Cardiac muscle cell (in vitro differentiated cells and primary cell): ENCODE measurements around the gene SIGLECL1. TPM values are rescaled to one million over a fixed set of nuclear protein-coding genes. Genes with fewer than 3 reads are reported as not detected.

Experiments used
- DNase-seq, 2 donors: peaks; one replicate each; pipeline versions ENCODE4 v3.0.0 to v3.0.0-alpha.2; 2010 to 2017; ENCODE audit warnings: low read depth in 1 of 2, low spot score in 1 of 2
- H3K27ac ChIP-seq: fragments of 200-600 bp; sonication (generic); 2 replicates; pipeline ENCODE4 v1.5.1; 2016
- H3K27me3 ChIP-seq: fragments of 200-600 bp; sonication (generic); 2 replicates; pipeline ENCODE4 v1.6.0; 2016; ENCODE audit warnings: control low read depth
- H3K36me3 ChIP-seq: fragments of 200-600 bp; sonication (generic); 2 replicates; pipeline ENCODE4 v1.5.1; 2016; ENCODE audit warnings: control low read depth
- H3K4me1 ChIP-seq: fragments of 200-600 bp; sonication (generic); 2 replicates; pipeline ENCODE4 v1.8.1; 2017; ENCODE audit warnings: low read depth, mild to moderate bottlenecking, mixed run types
- H3K4me3 ChIP-seq: fragments of 200-600 bp; sonication (generic); 2 replicates; pipeline ENCODE4 v1.5.1; 2016; ENCODE audit warnings: mild to moderate bottlenecking
- H3K9me3 ChIP-seq: fragments of 200-600 bp; sonication (generic); 2 replicates; pipeline ENCODE4 v1.5.1; 2017; ENCODE audit warnings: low read depth, mild to moderate bottlenecking, control low read depth
- CTCF ChIP-seq: IDR thresholded peaks from 2 replicates; pipeline ENCODE4 v1.5.1; 2012; ENCODE audit warnings: low read depth, mild to moderate bottlenecking, low read length
- polyA plus RNA-seq: library from polyadenylated mRNA; unstranded; fragments of >200 nt; fragmentation: Nextera tagmentation; extraction: Ambion mirVana; gene quantifications from 2 replicates; pipeline ENCODE4 v1.2.1, GENCODE V29; 2016
- total RNA-seq: library from RNA; depleted of rRNA; stranded (reverse); fragments of >200 nt; gene quantifications from 2 replicates; pipeline ENCODE4 v1.2.3, GENCODE V29; 2016

The SIGLECL1 gene
- total and polyA plus RNA-seq, 2 experiments from 2014 or later = not detected

DNA sequence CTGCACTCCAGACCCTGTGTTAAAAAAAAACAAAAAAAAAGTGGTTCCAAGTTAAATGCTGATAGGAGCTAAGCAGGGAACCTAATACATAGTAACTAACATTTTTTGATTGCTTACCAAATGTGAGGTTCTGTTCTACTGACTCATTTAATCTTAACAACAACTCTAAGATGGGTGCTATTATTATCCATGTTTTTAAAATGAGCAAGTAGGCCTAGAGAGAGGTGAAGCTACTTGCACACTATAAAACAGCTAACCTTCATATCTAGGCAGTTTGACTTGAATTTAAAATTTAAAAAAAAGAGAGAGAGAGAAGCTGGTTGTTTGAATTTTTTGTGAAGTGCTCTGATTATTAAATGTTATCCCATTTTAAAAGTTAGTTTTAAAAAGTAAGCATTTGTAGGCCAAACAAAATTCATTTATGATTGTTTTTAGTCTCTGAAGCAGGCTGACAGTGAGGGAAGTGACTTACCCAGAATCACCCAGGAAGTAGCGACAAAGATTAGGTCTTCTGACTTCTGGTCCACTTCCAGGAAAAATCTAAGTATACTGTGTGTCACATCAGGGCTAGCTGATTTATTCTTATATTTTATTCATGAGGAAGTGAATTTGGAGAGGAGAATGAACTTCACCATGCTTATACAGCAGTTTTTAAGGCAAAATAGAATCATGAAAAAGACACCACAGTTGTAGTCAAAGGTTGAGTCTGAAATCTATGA lies 2.4 kb downstream of the SIGLECL1 start:
- no peak overlapping the region for H3K4me3 ChIP-seq
- DNase-seq = no peak
- no peaks in the 10 kb centered on the region for H3K27me3 ChIP-seq
- TF ChIP-seq CTCF = no peak
- no peak overlapping the region for H3K27ac ChIP-seq
- H3K9me3 ChIP-seq = no peaks in the 10 kb centered on the region
- no peaks in the 10 kb centered on the region for H3K36me3 ChIP-seq
- no peaks in the 10 kb centered on the region for H3K4me1 ChIP-seq

GRCh38 chr19:51256155-51256625 lies 5.3 kb downstream of the SIGLECL1 start:
- no peak overlapping the region for H3K4me3 ChIP-seq
- no peak for DNase-seq
- TF ChIP-seq CTCF = no peak
- H3K36me3 ChIP-seq = no peaks in the 10 kb centered on the region
- no peaks in the 10 kb centered on the region for H3K4me1 ChIP-seq
- H3K27ac ChIP-seq = no peak overlapping the region
- no peaks in the 10 kb centered on the region for H3K9me3 ChIP-seq
- H3K27me3 ChIP-seq = no peaks in the 10 kb centered on the region

- no peaks in the 10 kb centered on the region for H3K36me3 ChIP-seq
- H3K4me1 ChIP-seq = no peaks in the 10 kb centered on the region
- H3K4me3 ChIP-seq = no peak overlapping the region
- TF ChIP-seq CTCF = no peak
- H3K9me3 ChIP-seq = no peaks in the 10 kb centered on the region
- DNase-seq = no peak
- H3K27ac ChIP-seq = no peak overlapping the region
- H3K27me3 ChIP-seq = no peaks in the 10 kb centered on the region
Observed at GRCh38 chr19:51257471-51257870, 6.6 kb downstream of the SIGLECL1 start.

DNA sequence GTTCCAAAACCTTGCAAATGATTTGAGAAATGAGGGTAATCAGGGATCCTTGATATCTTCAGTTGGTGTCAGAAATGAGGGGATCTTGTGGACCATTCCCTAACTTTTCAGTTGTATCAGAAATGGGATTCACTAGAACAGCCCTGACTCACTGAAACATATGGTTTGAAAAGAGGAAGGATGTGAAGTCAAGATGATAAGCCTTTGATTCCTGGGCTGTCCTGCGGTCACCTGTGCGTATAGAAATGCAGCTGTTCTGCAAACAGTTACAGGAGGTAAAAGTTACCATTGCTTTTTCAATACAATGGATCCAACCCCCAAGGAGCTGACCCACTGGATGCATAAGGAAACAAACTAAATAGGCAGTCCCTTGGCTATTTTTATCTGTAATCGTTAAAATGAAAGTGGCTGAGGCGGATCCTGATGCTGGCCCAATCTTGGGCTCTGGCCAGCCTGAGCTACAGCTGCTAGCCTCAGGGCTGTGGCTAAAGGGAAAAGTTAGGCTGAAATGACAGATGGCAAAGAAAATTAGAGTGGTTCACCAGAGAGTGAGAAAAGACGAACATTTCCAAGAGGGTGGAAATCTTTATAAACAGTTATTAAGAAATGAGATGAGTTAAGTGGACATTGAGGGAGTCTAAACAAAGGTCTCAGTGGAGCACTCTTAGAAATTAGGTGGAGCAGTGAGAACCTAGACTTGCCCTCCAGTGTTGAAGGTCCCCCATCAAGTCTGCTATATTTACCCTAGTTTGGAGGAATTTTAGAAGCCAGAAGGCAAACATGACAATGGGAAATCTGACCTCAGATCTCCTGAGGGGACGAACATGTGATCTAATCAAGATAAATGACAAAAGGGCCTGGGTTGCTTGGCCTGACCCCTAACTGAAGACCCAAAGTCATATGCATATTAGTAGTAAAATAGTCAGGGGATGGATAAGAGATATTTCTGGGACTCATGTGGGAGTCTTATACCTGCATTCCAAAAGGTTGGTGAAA lies 7.6 kb downstream of the SIGLECL1 start:
- no peaks in the 10 kb centered on the region for H3K36me3 ChIP-seq
- H3K9me3 ChIP-seq = no peaks in the 10 kb centered on the region
- H3K4me3 ChIP-seq = no peak overlapping the region
- H3K27me3 ChIP-seq = no peaks in the 10 kb centered on the region
- no peak for TF ChIP-seq CTCF
- DNase-seq = no peak
- no peak overlapping the region for H3K27ac ChIP-seq
- H3K4me1 ChIP-seq = no peaks in the 10 kb centered on the region

DNA sequence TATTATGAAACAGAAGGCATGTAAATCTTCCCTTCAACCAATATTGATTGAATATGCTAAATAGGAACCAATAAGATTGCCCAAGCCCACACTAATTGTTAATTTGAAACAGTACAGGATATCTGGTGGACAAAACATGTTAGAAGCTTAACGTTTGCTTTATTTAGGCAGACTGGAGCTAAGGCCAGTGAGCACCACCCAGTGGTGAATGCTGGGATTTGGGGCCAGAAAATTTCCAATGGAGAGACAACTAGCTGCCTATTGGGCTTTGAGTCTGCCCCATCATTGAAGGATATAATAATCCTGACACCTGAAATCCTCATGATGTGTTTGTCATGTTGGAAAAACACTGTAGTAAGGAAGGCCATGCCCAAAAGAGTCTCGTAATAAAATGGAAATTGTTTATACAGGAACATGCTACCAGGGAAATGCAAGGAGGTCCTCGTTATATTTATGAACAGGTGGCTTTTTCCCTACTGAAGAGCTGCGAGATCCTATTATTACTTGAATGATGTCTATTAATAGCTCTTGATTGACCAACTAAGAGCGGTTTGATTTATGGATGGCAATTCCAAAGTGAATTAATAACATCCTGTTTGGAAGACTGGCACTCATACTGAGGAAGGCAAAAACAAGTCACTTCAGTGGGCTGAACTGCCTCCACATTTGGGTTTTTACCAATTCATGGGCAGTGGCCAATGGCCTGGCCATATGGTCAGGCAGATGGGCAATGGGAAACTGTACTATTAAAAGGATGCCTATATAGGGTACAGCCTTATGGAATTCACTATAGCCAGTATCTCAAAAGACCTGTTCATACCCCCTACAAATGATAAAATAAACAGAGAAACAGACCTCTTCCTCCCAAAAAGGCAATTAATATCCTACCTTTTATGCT lies 8.7 kb downstream of the SIGLECL1 start:
- H3K27me3 ChIP-seq = no peaks in the 10 kb centered on the region
- DNase-seq = peak; percentile 27 to 54
- no peak overlapping the region for H3K4me3 ChIP-seq
- no peaks in the 10 kb centered on the region for H3K36me3 ChIP-seq
- no peaks in the 10 kb centered on the region for H3K9me3 ChIP-seq
- no peak overlapping the region for H3K27ac ChIP-seq
- no peaks in the 10 kb centered on the region for H3K4me1 ChIP-seq
- peak; percentile 89 for TF ChIP-seq CTCF
